Osteoblast (primary cell): ENCODE measurements around the gene EGFR. TPM values are rescaled to one million over a fixed set of nuclear protein-coding genes. Genes with fewer than 3 reads are reported as not detected.

Source experiments
- DNase-seq: peaks from one replicate; pipeline ENCODE4 v3.0.0; 2011; ENCODE audit warnings: low spot score, mixed read lengths; ENCODE audit not compliant: insufficient read length; ENCODE audit errors: missing footprints
- H2AFZ ChIP-seq: 2 replicates; pipeline ENCODE4 v1.6.0; 2011; ENCODE audit warnings: mild to moderate bottlenecking, low read length
- H3K27ac ChIP-seq: 2 replicates; pipeline ENCODE4 v1.5.1; 2011; ENCODE audit warnings: mild to moderate bottlenecking, low read depth, low read length, moderate library complexity
- H3K27me3 ChIP-seq: 2 replicates; pipeline ENCODE4 v1.6.0; 2012; ENCODE audit warnings: mild to moderate bottlenecking, control low read depth, inconsistent platforms, low read length, moderate library complexity; ENCODE audit not compliant: insufficient read depth
- H3K36me3 ChIP-seq: 2 replicates; pipeline ENCODE4 v1.5.1; 2011; ENCODE audit warnings: mild to moderate bottlenecking, low read length, control low read depth, moderate library complexity; ENCODE audit not compliant: insufficient read depth
- H3K4me1 ChIP-seq: 2 replicates; pipeline ENCODE4 v1.5.1; 2011; ENCODE audit warnings: mild to moderate bottlenecking, low read length, control low read depth, moderate library complexity; ENCODE audit not compliant: insufficient read depth
- H3K4me2 ChIP-seq: 2 replicates; pipeline ENCODE4 v1.6.0; 2011; ENCODE audit warnings: mild to moderate bottlenecking, low read length; ENCODE audit not compliant: insufficient read depth
- H3K4me3 ChIP-seq: fragments of 200-600 bp; sonication (generic); 3 replicates; pipeline ENCODE4 v1.5.1; 2012; ENCODE audit warnings: mild to moderate bottlenecking, low read length, inconsistent platforms; ENCODE audit not compliant: insufficient read depth
- H3K79me2 ChIP-seq: 2 replicates; pipeline ENCODE4 v1.6.0; 2012; ENCODE audit warnings: mild to moderate bottlenecking, low read length, control low read depth, inconsistent platforms; ENCODE audit not compliant: insufficient read depth
- H3K9me3 ChIP-seq: 2 replicates; pipeline ENCODE4 v1.5.1; 2011; ENCODE audit warnings: low read depth, low read length, control low read depth
- H4K20me1 ChIP-seq: 2 replicates; pipeline ENCODE4 v1.6.0; 2012; ENCODE audit warnings: mild to moderate bottlenecking, low read length, control low read depth; ENCODE audit not compliant: insufficient read depth
- CTCF ChIP-seq: IDR thresholded peaks from 2 replicates; pipeline ENCODE4 v1.5.1; 2011; ENCODE audit warnings: mild to moderate bottlenecking, low read depth, low read length, moderate library complexity; ENCODE audit errors: extremely low read depth
- total RNA-seq: library from RNA; depleted of rRNA; stranded (reverse); fragments of >200 nt; gene quantifications from 2 replicates; pipeline ENCODE4 v1.2.3, GENCODE V29; 2012

The EGFR gene
- total RNA-seq, 1 donor = 104 TPM

DNA sequence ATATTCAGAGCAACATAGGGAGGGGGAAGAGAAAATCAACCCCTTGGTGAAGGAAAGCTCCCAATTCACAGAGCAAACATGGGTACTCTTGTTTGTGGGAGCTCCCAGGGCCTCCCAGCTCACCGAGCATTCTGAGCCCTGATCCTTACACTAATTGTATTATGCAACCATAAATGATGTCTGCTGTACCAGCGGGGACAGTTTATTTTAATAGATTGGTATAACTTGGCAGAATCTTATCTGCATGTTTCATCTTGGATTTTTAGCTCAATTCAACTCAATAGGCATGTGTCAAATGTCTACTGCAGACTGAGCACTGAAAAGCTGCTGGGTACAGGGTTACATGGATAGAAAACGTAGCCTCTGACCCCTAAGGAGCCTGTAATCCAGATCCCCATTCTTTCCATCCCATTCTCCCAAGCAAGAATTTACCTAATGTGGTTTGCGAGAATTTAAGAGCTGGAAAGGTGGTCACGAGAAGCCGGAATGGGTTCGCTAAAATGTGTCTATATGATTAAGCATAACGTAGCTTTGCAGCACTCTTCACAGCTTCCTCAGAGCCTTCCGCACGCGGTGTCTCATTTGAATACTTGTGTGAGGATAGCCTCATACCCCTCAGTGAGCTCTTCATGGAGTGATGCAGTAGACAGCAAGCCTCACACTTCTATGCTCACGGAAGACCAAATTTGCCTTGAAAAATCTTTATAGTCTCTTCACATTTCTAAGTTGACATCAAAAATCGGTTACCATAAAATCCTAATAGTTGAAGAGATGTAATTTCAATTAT lies 18.3 kb downstream of the EGFR start:
- Histone ChIP-seq H3K4me2 (no peak overlapping the region), H3K4me3 (no peak overlapping the region), H3K79me2 (peaks cover 96% of the 10 kb centered on the region), H3K27me3 (no peaks in the 10 kb centered on the region), H3K36me3 (no peaks in the 10 kb centered on the region), H3K4me1 (peaks cover 16% of the 10 kb centered on the region), H2AFZ (no peak overlapping the region), H3K9me3 (no peaks in the 10 kb centered on the region), H3K27ac (peak overlapping the region; percentile 21), H4K20me1 (peaks cover 18% of the 10 kb centered on the region)
- no peak for DNase-seq
- TF ChIP-seq CTCF = no peak

DNA sequence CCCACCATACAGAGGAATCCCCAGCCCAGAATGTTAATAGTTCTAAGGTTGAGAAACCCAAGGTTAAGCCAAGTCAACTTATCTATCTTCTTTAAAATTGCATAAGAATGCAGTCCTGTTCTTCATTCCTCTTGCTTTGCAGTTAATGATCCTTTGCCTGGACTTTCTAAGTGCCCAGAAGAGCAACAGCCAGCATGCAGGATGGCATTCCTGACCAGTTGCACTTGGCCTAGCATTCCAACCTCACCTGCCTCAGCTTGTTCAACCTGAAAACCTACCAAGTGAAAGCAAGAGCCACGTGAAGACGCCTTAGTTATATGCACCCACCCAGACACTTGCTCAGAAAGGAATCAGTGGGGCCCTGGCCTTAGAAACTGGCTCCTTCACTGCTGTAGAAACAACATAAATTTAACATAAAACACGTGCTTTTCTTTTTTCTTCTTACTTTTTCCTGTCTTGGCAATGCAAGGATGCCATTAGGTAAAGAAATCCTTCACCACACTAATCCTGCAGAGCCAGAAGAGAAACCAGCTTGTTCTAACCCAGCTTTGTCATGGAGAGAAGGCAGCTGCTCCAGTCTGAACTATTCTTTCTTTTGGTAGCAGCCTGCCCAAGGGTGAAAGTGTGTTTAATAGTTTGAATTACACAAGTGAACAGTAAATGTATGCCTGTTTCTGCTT lies 25.0 kb downstream of the EGFR start:
- Histone ChIP-seq H3K27ac (no peak overlapping the region), H3K9me3 (no peaks in the 10 kb centered on the region), H3K4me1 (peaks cover 8% of the 10 kb centered on the region), H3K27me3 (no peaks in the 10 kb centered on the region), H2AFZ (no peak overlapping the region), H4K20me1 (peaks cover 14% of the 10 kb centered on the region), H3K36me3 (no peaks in the 10 kb centered on the region), H3K4me2 (no peak overlapping the region), H3K4me3 (no peak overlapping the region), H3K79me2 (peaks cover 96% of the 10 kb centered on the region)
- no peak for DNase-seq
- TF ChIP-seq CTCF = no peak

DNA sequence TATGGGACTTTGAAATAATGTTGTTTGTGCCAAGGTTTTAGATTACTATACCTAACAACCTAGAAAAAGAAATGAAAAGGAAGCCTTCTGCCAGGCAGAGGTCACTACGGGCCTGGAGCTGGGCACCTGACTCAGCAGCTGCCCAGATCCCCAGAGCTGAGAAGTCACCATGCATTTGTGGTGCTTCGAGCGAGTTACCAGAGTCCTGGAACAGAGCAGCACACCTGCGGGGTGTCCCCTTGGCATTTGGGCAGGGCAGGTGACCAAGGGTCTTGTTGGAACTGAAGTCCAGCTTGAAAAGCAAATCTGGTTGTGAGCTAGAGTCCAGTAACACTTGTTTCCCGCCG lies 25.5 kb downstream of the EGFR start:
- Histone ChIP-seq H3K4me3 (no peak overlapping the region), H3K27ac (peak overlapping the region; percentile 16), H3K79me2 (peaks cover 97% of the 10 kb centered on the region), H2AFZ (no peak overlapping the region), H4K20me1 (peaks cover 12% of the 10 kb centered on the region), H3K9me3 (no peaks in the 10 kb centered on the region), H3K4me1 (peaks cover 8% of the 10 kb centered on the region), H3K36me3 (no peaks in the 10 kb centered on the region), H3K4me2 (no peak overlapping the region), H3K27me3 (no peaks in the 10 kb centered on the region)
- TF ChIP-seq CTCF = no peak
- DNase-seq = no peak

- peaks cover 10% of the 10 kb centered on the region for H4K20me1 ChIP-seq
- no peak overlapping the region for H3K4me2 ChIP-seq
- H2AFZ ChIP-seq = no peak overlapping the region
- no peak for DNase-seq
- no peak for TF ChIP-seq CTCF
- H3K27me3 ChIP-seq = no peaks in the 10 kb centered on the region
- H3K4me3 ChIP-seq = no peak overlapping the region
- no peaks in the 10 kb centered on the region for H3K36me3 ChIP-seq
- H3K79me2 ChIP-seq = peaks cover 97% of the 10 kb centered on the region
- no peaks in the 10 kb centered on the region for H3K9me3 ChIP-seq
- peak overlapping the region; percentile 16 for H3K27ac ChIP-seq
- peaks cover 8% of the 10 kb centered on the region for H3K4me1 ChIP-seq
These were observed 26.0 kb downstream of the EGFR start for GRCh38 chr7:55044791-55045190.
